ENCODE results near the gene MYLK.

DNA sequence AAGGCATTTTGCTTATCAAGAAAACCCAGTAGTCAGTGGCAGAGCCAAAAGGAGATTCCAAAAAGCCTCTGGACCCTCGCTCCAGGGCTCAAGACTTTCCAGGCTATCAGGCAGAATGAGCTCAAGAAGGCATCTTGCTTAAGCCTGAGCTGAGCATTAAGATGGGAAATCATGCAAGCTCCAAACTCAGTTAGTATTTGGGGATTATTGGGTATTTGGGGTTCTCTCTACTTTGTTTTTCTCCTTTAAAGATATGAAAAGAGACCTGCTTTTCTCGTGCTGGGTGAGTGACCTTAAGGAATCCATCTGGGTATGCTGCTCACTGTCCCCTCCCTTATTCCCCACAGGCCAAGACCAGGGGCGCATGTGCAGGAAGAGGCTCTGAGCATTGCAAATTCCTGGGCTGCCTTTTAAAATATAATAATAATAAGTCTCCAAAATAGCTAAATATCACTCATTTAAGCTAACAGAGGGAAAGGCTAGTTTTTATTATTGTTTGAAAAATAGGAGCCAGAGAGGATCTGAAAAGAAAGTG, 223.9 kb downstream of the MYLK start:
- TF ChIP-seq, protein P1, sequence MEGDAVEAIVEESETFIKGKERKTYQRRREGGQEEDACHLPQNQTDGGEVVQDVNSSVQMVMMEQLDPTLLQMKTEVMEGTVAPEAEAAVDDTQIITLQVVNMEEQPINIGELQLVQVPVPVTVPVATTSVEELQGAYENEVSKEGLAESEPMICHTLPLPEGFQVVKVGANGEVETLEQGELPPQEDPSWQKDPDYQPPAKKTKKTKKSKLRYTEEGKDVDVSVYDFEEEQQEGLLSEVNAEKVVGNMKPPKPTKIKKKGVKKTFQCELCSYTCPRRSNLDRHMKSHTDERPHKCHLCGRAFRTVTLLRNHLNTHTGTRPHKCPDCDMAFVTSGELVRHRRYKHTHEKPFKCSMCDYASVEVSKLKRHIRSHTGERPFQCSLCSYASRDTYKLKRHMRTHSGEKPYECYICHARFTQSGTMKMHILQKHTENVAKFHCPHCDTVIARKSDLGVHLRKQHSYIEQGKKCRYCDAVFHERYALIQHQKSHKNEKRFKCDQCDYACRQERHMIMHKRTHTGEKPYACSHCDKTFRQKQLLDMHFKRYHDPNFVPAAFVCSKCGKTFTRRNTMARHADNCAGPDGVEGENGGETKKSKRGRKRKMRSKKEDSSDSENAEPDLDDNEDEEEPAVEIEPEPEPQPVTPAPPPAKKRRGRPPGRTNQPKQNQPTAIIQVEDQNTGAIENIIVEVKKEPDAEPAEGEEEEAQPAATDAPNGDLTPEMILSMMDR (IDR thresholded peaks at IDR 0.05), result no peak
- no peak for TF ChIP-seq POLR2A (IDR thresholded peaks at IDR 0.05)
